HG02973 (cell line): ENCODE results near the gene DNAJC16.
A peak's percentile ranks its signal among the peaks of the same experiment; 100 is the strongest.
"Not testable (repeated sequence)": the region's sequence is repeated elsewhere in the genome, so short reads cannot be mapped to it uniquely, and the experiment has no call there.

Experiments used
- ATAC-seq: cut with Tn5 transposase; IDR thresholded peaks from one replicate; pipeline ENCODE4 v1.9.1; 2021; ENCODE audit warnings: moderate library complexity; ENCODE audit not compliant: unreplicated experiment

DNAJC16 gene

GRCh38 chr1:15578921-15579682 lies 52.5 kb downstream of the DNAJC16 start:
- ATAC-seq: no peak

GRCh38 chr1:15579683-15580047 lies 53.0 kb downstream of the DNAJC16 start:
- ATAC-seq: no peak

- ATAC-seq: no peak
Measured at GRCh38 chr1:15583016-15583706, 56.5 kb downstream of the DNAJC16 start.

GRCh38 chr1:15584489-15585363 lies 58.1 kb downstream of the DNAJC16 start, which contains the start of gene AGMAT:
Gene AGMAT (minus strand): TSS chr1:15585051. CDS start chr1:15584967, 84 bp downstream.
- peak; percentile 57 for ATAC-seq

GRCh38 chr1:15592285-15592684 lies 65.6 kb downstream of the DNAJC16 start:
- no peak for ATAC-seq

GRCh38 chr1:15595809-15596617 lies 69.4 kb downstream of the DNAJC16 start:
- no peak for ATAC-seq

- ATAC-seq: no peak
Measured at GRCh38 chr1:15598436-15598835, 71.8 kb downstream of the DNAJC16 start.

GRCh38 chr1:15603050-15603965 lies 76.7 kb downstream of the DNAJC16 start:
- peak; percentile 92 for ATAC-seq

GRCh38 chr1:15603966-15604282 lies 77.3 kb downstream of the DNAJC16 start:
- not testable (repeated sequence) for ATAC-seq

GRCh38 chr1:15604400-15604799 lies 77.8 kb downstream of the DNAJC16 start:
- ATAC-seq: not testable (repeated sequence)

GRCh38 chr1:15605398-15606383 lies 79.0 kb downstream of the DNAJC16 start:
- ATAC-seq: no peak

- ATAC-seq: no peak
Measured at GRCh38 chr1:15609631-15610030, 83.0 kb downstream of the DNAJC16 start.

GRCh38 chr1:15610167-15610566 lies 83.5 kb downstream of the DNAJC16 start:
- ATAC-seq: no peak

- ATAC-seq: no peak
Measured at GRCh38 chr1:15616373-15617172, 89.9 kb downstream of the DNAJC16 start.

GRCh38 chr1:15617173-15618076 lies 90.8 kb downstream of the DNAJC16 start, which contains the start of gene DDI2:
Gene DDI2 (plus strand): TSS chr1:15617458. CDS start chr1:15617671, 213 bp downstream.
- peak; percentile 61 for ATAC-seq

- ATAC-seq: no peak
Measured at GRCh38 chr1:15618077-15618654, 91.5 kb downstream of the DNAJC16 start.
